T-cell (primary cell): Measurements from ENCODE around the gene IFNLR1. TPM values are rescaled to one million over a fixed set of nuclear protein-coding genes. Genes with fewer than 3 reads are reported as not detected.

Experiments
- ATAC-seq, 4 experiments: fragments of 200-7000 bp in 3 of 4; fragments of 150-1000 bp in 1 of 4; cut with Tn5 transposase; replicated peaks in 1 of 4; 1 replicate in 3 of 4; 2 replicates in 1 of 4; pipeline ENCODE4 v1.10.0; 2021; ENCODE audit warnings: moderate library complexity in 3 of 4, mild to moderate bottlenecking in 2 of 4, moderate number of reproducible peaks in 1 of 4
- CTCF ChIA-PET, 2 donors: fragments of 300-600 bp; sonication (Branson Sonifier 250); formaldehyde crosslinking; loops; one replicate each; lab custom pipeline; 2022; ENCODE audit warnings: antibody characterized with exemption in 2 of 2; lab: Charles Lee
- POLR2A ChIA-PET, 2 donors: fragments of 300-600 bp; sonication (Branson Sonifier 250); formaldehyde crosslinking; loops; one replicate each; lab custom pipeline; 2022; ENCODE audit warnings: antibody characterized with exemption in 2 of 2; lab: Charles Lee
- DNase-seq, 35 experiments: peaks; one replicate each; pipeline versions ENCODE4 v3.0.0 to v3.0.0-alpha.2; 2013 to 2023
- H3K27ac ChIP-seq: one replicate; pipeline ENCODE4 v1.5.1; 2013; ENCODE audit warnings: low read length
- H3K27me3 ChIP-seq, 2 experiments: replicated peaks in 1 of 2; 1 replicate in 1 of 2; 2 replicates in 1 of 2; pipeline versions ENCODE4 v1.6.1 to v1.7.0; 2013; ENCODE audit warnings: low read length in 1 of 2, mixed read lengths in 1 of 2; ENCODE audit not compliant: control insufficient read depth in 2 of 2, insufficient read depth in 2 of 2; ENCODE audit errors: extremely low read depth in 1 of 2
- H3K36me3 ChIP-seq, 2 donors: 1 replicate in 1 of 2; 2 replicates in 1 of 2; pipeline versions ENCODE4 v1.6.1 to v1.7.0; 2013; ENCODE audit warnings: low read length in 1 of 2; ENCODE audit not compliant: control insufficient read depth in 2 of 2, insufficient read depth in 1 of 2; ENCODE audit errors: extremely low read depth in 1 of 2
- H3K4me1 ChIP-seq, 2 experiments: 1 replicate in 1 of 2; 2 replicates in 1 of 2; pipeline versions ENCODE4 v1.6.1 to v1.7.0; 2013; ENCODE audit warnings: low read length in 2 of 2, mixed read lengths in 1 of 2; ENCODE audit not compliant: insufficient read depth in 2 of 2, control insufficient read depth in 1 of 2; ENCODE audit errors: extremely low read depth in 1 of 2
- H3K4me3 ChIP-seq, 2 donors: 1 replicate in 1 of 2; 2 replicates in 1 of 2; pipeline versions ENCODE4 v1.5.1 to v1.7.0; 2013; ENCODE audit warnings: mild to moderate bottlenecking in 2 of 2, low read length in 1 of 2, moderate library complexity in 1 of 2; ENCODE audit not compliant: control insufficient read depth in 1 of 2; ENCODE audit errors: extremely low read depth in 1 of 2
- H3K9me3 ChIP-seq: 2 replicates; pipeline ENCODE4 v1.7.0; 2013
- H3K27ac Mint-ChIP-seq, 2 donors: one replicate each; pipeline ENCODE4 v1.8.0; 2020 to 2021; ENCODE audit warnings: mild to moderate bottlenecking in 2 of 2, mixed read lengths in 2 of 2
- H3K27me3 Mint-ChIP-seq, 2 donors: one replicate each; pipeline ENCODE4 v1.8.0; 2021 to 2022; ENCODE audit warnings: mixed read lengths in 2 of 2
- H3K36me3 Mint-ChIP-seq: one replicate; pipeline ENCODE4 v1.8.0; 2021; ENCODE audit warnings: mixed read lengths
- H3K4me1 Mint-ChIP-seq, 3 donors: one replicate each; pipeline ENCODE4 v1.8.0; 2020 to 2022; ENCODE audit warnings: mixed read lengths in 3 of 3, mild to moderate bottlenecking in 1 of 3
- H3K4me3 Mint-ChIP-seq, 3 donors: one replicate each; pipeline ENCODE4 v1.8.0; 2020 to 2022; ENCODE audit warnings: mild to moderate bottlenecking in 3 of 3, mixed read lengths in 3 of 3, moderate library complexity in 3 of 3
- H3K9me3 Mint-ChIP-seq, 3 donors: one replicate each; pipeline ENCODE4 v1.8.0; 2020 to 2022; ENCODE audit warnings: mixed read lengths in 3 of 3
- WGBS: methylation state at CpG from one replicate; pipeline ENCODE4 v1.1.5; 2013; ENCODE audit warnings: missing lambda C conversion rate; ENCODE audit not compliant: insufficient coverage; 5-methylcytosine and 5-hydroxymethylcytosine counted together
- total RNA-seq, 35 experiments: library from RNA in 6 of 35; stranded (reverse) in 6 of 35; fragments of 120-200 nt in 1 of 35; gene quantifications; one replicate each; pipeline versions ENCODE4 v1.2.1 to v1.2.4 and lab custom pipeline; 2013 to 2026

IFNLR1 gene
- total RNA-seq, 5 donors from 2014 or later (not counting 1 experiment from before 2014, with no cell fraction given): 2.4 to 7.0 (median 6.0) TPM

DNA sequence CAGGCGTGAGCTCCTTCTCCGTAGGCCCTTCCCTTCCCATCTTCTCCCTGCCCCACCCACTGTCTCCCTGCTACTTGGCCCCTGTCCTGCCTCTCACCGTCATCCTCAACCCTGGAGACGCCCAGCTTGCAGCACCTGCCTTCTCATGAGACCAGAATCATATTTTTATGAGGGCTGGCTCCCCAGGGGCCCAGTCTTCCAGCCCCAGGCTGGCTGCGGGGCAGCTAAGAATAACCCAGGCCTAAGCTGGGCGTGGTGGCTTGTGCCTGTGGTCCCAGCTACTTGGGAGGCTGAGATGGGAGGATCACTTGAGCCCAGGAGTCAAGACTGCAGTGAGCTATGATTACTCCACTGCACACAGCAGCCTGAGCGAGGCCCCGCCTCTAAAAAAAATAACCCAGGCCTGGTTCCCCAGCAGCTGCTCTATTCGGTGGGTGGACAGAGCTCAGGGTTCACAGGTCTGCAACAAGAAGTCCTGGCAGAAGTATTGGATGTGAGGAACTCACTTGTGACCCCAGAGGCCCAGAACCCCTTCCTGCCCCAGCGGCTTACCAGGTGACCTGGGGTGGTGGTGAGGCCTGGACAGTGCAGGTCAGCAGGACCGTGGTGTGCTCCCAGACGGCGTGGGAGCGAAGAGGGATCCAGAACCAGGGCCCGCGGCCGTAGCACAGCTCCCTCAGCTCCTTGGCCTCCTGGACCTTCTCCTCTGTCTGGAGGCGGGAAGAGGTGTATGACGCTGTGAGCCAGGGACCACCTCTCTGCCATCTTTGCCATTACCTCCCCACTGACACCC lies 81.5 kb downstream of the IFNLR1 start:
- WGBS: 92% methylated on average over 9 of the region's 19 CpGs

GRCh38 chr1:24104854-24105253 lies 82.2 kb downstream of the IFNLR1 start:
- no peaks in the 10 kb centered on the region for H3K36me3 ChIP-seq
- no peak overlapping the region for H3K27ac ChIP-seq
- peaks cover 0 to 3% of the 10 kb centered on the region in 2 experiments for H3K27me3 ChIP-seq
- no peaks in the 10 kb centered on the region for H3K9me3 ChIP-seq
- Mint-ChIP-seq H3K4me3 (no peak overlapping the region), H3K27ac (no peak overlapping the region), H3K27me3 (no peaks in the 10 kb centered on the region), H3K36me3 (no peaks in the 10 kb centered on the region), H3K9me3 (no peaks in the 10 kb centered on the region), H3K4me1 (no peaks in the 10 kb centered on the region)
- no peaks in the 10 kb centered on the region for H3K4me1 ChIP-seq
- ATAC-seq: no peak
- 87% methylated on average over 5 of the region's 7 CpGs for WGBS
- DNase-seq: no peak
- POLR2A ChIA-PET: no interaction called here
- no peak overlapping the region for H3K4me3 ChIP-seq
- CTCF ChIA-PET: interaction anchor here in 1 of 2 donors (0.6 kb wide), 1 partner anchor 1976 kb away, joined by 4 read pairs; no protein-coding TSS in a partner anchor

More for the DNA sequence above, 81.5 kb downstream of the IFNLR1 start:
- H3K9me3 ChIP-seq: no peaks in the 10 kb centered on the region
- H3K27ac ChIP-seq: no peak overlapping the region
- no peak overlapping the region for H3K4me3 ChIP-seq
- ChIA-PET POLR2A (interaction anchor here in 1 of 2 donors (0.6 kb wide), 1 partner anchor 158 kb away, joined by 3 read pairs; no protein-coding TSS in a partner anchor), CTCF (interaction anchor here in 1 of 2 donors (0.6 kb wide), 1 partner anchor 1975 kb away, joined by 4 read pairs; no protein-coding TSS in a partner anchor)
- no peaks in the 10 kb centered on the region for H3K4me1 Mint-ChIP-seq
- no peak overlapping the region for H3K27ac Mint-ChIP-seq
- no peaks in the 10 kb centered on the region for H3K36me3 Mint-ChIP-seq
- H3K36me3 ChIP-seq: no peaks in the 10 kb centered on the region
- no peak overlapping the region for H3K4me3 Mint-ChIP-seq
- DNase-seq (no peak), ATAC-seq (no peak)
- H3K9me3 Mint-ChIP-seq: no peaks in the 10 kb centered on the region
- H3K4me1 ChIP-seq: no peaks in the 10 kb centered on the region
- H3K27me3 Mint-ChIP-seq: no peaks in the 10 kb centered on the region
- peaks cover 0 to 3% of the 10 kb centered on the region in 2 experiments for H3K27me3 ChIP-seq

Other genes with a start within 250 kb of the IFNLR1 start
- 100 to 1,000 TPM; 135 to 159 (median 139) TPM for gene PNRC2, start 227.5 kb downstream of the IFNLR1 start, total RNA-seq
- gene SRSF10, start 207.0 kb downstream of the IFNLR1 start, total RNA-seq: 100 to 1,000 TPM; 145 to 240 (median 153) TPM
- not detected for gene MYOM3, start 75.2 kb downstream of the IFNLR1 start, total RNA-seq
- under 1 TPM in 2 of 5 donors, not detected in 3; 0.13 to 0.15 TPM for gene IL22RA1, start 44.1 kb downstream of the IFNLR1 start, total RNA-seq
- gene GRHL3, start 132.1 kb upstream of the IFNLR1 start, total RNA-seq: not detected
- 1 to 10 TPM; 3.4 to 5.6 (median 5.4) TPM for gene STPG1, start 226.5 kb upstream of the IFNLR1 start, total RNA-seq
- 10 to 100 TPM; 49.0 to 71.4 (median 59.7) TPM for gene NIPAL3, start 228.5 kb upstream of the IFNLR1 start, total RNA-seq